Ectodermal cell (in vitro differentiated cells): ENCODE measurements around the gene EVX1.

Experiments used
- H3K27ac ChIP-seq: 2 replicates; pipeline ENCODE4 v1.7.0; 2013; ENCODE audit warnings: mild to moderate bottlenecking, low read depth, low read length; ENCODE audit not compliant: insufficient read depth, poor library complexity, severe bottlenecking
- H3K27me3 ChIP-seq: 2 replicates; pipeline ENCODE4 v1.7.0; 2013; ENCODE audit warnings: mild to moderate bottlenecking, low read length; ENCODE audit not compliant: insufficient read depth, control insufficient read depth, poor library complexity, severe bottlenecking
- H3K36me3 ChIP-seq: one replicate; pipeline ENCODE4 v1.7.0; 2013; ENCODE audit warnings: low read length; ENCODE audit not compliant: control insufficient read depth, insufficient read depth
- H3K4me1 ChIP-seq: one replicate; pipeline ENCODE4 v1.7.0; 2013; ENCODE audit warnings: low read length; ENCODE audit not compliant: control insufficient read depth, insufficient read depth
- H3K4me3 ChIP-seq: 2 replicates; pipeline ENCODE4 v1.7.0; 2013; ENCODE audit warnings: low read depth, low read length, control low read depth; ENCODE audit not compliant: insufficient read depth
- H3K9me3 ChIP-seq: 2 replicates; pipeline ENCODE4 v1.7.0; 2013; ENCODE audit warnings: mild to moderate bottlenecking, low read length, moderate library complexity; ENCODE audit not compliant: control insufficient read depth
- WGBS, 2 experiments: methylation state at CpG; one replicate each; pipeline ENCODE4 v1.1.7; 2013; ENCODE audit warnings: missing lambda C conversion rate in 2 of 2; 5-methylcytosine and 5-hydroxymethylcytosine counted together

EVX1 gene

GRCh38 chr7:27244488-27245123 lies 2.0 kb downstream of the EVX1 start:
- Histone ChIP-seq H3K4me1 (peaks cover 46% of the 10 kb centered on the region), H3K9me3 (no peaks in the 10 kb centered on the region), H3K27me3 (peaks cover 100% of the 10 kb centered on the region), H3K36me3 (no peaks in the 10 kb centered on the region), H3K27ac (no peak overlapping the region), H3K4me3 (no peak overlapping the region)
- 6 to 8% methylated on average over 18 of the region's 18 CpGs for WGBS, 2 experiments

- Histone ChIP-seq H3K4me1 (peaks cover 44% of the 10 kb centered on the region), H3K9me3 (no peaks in the 10 kb centered on the region), H3K36me3 (no peaks in the 10 kb centered on the region), H3K27ac (no peak overlapping the region), H3K4me3 (peak overlapping the region; percentile 12), H3K27me3 (peaks cover 100% of the 10 kb centered on the region)
- WGBS, 2 experiments = 2 to 3% methylated on average over 36 to 37 of the region's 37 CpGs
Measured at GRCh38 chr7:27245124-27245797, 2.7 kb downstream of the EVX1 start.

DNA sequence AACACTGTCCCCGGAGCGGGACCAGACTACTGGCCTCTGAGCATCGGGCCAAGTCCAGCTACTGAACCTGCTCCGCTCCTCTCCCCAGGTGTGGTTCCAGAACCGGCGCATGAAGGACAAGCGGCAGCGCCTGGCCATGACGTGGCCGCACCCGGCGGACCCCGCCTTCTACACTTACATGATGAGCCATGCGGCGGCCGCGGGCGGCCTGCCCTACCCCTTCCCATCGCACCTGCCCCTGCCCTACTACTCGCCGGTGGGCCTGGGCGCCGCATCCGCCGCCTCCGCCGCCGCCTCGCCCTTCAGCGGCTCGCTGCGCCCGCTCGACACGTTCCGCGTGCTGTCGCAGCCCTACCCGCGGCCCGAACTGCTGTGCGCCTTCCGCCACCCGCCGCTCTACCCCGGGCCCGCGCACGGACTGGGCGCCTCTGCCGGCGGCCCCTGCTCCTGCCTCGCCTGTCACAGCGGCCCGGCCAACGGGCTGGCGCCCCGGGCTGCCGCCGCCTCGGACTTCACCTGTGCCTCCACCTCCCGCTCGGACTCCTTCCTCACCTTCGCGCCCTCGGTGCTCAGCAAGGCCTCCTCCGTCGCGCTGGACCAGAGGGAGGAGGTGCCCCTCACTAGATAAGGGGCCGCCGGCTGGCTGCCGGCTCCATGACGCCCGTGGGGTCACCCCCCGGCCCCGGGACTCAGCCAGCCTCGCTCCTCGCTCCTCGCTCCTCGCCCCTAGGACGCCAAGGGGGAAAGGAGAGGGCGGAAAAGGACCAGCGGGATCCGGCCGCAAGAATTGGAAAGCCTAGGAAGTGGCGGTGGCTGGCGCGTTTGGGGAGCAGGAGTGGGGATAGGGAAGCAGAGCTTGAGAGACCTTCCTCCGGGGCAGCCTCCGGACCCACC lies 3.4 kb downstream of the EVX1 start:
- Histone ChIP-seq H3K4me3 (peak overlapping the region; percentile 12), H3K27me3 (peaks cover 100% of the 10 kb centered on the region), H3K27ac (no peak overlapping the region), H3K9me3 (no peaks in the 10 kb centered on the region), H3K36me3 (no peaks in the 10 kb centered on the region), H3K4me1 (peaks cover 40% of the 10 kb centered on the region)
- 2% methylated on average over 90 of the region's 90 CpGs for WGBS, 2 experiments

DNA sequence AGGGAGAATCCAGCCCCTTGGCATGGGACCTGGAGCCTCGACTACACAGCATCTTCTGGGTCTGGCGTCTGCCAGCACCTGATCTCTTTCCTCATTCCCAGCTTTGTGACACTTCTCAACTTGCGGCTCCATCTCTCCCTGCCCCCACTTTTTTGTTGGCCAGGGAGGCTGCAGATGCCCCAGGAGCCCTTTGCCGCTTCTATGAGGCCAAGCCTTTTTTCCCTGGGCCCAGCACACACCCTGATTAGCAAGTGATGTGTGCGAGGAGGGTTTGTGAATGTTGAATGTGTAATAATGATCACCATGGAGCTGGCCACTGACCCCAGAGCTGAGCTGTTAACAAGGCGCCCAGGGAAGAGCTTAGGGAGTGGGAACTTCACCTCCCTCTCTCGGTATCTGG lies 4.4 kb downstream of the EVX1 start:
- H3K4me1 ChIP-seq = peaks cover 39% of the 10 kb centered on the region
- 7 to 13% methylated on average over 7 of the region's 7 CpGs for WGBS, 2 experiments
- no peaks in the 10 kb centered on the region for H3K36me3 ChIP-seq
- H3K27ac ChIP-seq = no peak overlapping the region
- H3K9me3 ChIP-seq = no peaks in the 10 kb centered on the region
- peaks cover 100% of the 10 kb centered on the region for H3K27me3 ChIP-seq
- no peak overlapping the region for H3K4me3 ChIP-seq

GRCh38 chr7:27247452-27248426 lies 5.1 kb downstream of the EVX1 start:
- peaks cover 100% of the 10 kb centered on the region for H3K27me3 ChIP-seq
- 40 to 48% methylated on average over 4 of the region's 4 CpGs for WGBS, 2 experiments
- H3K4me3 ChIP-seq = no peak overlapping the region
- no peak overlapping the region for H3K27ac ChIP-seq
- H3K4me1 ChIP-seq = peaks cover 35% of the 10 kb centered on the region
- H3K36me3 ChIP-seq = no peaks in the 10 kb centered on the region
- H3K9me3 ChIP-seq = no peaks in the 10 kb centered on the region

DNA sequence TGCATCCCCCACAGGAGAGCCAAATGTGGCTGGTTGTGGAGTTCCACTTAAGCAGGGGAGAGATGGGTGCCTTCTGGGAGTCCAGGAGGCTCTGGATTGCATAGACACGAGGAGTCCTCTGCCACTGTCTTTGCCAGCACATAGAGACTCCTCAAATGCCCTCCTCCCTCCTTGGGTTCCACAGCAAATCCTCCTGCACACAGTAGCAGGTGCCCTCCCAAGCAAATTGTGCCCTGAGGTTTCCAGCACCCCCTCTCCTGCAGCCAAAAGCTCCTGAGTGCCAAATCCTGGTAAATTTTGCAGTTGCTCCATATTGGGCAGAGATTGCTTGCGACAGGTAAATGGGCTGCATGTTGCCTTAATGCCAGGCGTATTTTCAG lies 5.8 kb downstream of the EVX1 start:
- H3K27ac ChIP-seq = no peak overlapping the region
- H3K4me3 ChIP-seq = no peak overlapping the region
- no peaks in the 10 kb centered on the region for H3K9me3 ChIP-seq
- peaks cover 29% of the 10 kb centered on the region for H3K4me1 ChIP-seq
- H3K36me3 ChIP-seq = no peaks in the 10 kb centered on the region
- WGBS, 2 experiments = 50 to 53% methylated on average over 3 of the region's 3 CpGs
- peaks cover 100% of the 10 kb centered on the region for H3K27me3 ChIP-seq

DNA sequence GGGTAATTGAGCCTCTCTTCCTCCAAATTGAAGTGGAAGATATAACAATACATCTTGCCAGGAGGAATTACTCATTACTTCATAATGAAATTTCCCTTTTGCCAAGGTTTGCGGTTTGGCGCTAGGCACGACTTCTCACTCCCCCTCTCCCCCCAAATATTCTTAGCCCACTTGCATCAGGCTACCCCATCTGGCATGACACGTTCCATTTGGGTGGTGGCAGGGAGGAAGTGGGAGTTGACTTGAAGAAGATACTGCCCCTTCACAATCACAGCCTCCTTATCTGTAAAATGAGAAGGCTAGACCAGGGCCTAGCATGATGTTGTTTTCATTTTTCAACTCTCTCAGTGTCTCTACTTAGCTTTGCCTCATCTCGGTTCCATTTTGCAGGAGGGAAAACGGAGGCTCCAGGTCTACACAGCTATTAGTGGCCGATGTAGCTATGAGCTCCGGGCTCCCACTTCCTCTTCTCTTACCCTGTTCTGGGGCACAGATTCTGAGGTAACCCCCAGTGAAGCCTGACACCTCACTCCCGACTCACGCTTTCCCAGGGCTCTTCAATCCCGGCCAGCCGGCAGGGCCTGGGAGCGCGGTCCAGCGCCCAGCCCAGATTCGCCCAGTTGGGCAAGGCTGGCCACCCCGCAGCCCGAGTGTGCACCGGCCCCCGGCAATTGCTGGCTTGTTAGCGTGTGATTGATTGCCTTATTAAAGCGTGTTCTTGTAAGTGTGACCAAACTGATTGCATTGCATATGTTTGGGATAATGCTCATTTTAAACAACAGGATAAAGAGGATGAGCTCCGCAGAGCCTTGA lies 6.5 kb downstream of the EVX1 start:
- H3K27ac ChIP-seq = no peak overlapping the region
- no peaks in the 10 kb centered on the region for H3K9me3 ChIP-seq
- H3K36me3 ChIP-seq = no peaks in the 10 kb centered on the region
- 11 to 12% methylated on average over 22 to 23 of the region's 23 CpGs for WGBS, 2 experiments
- H3K27me3 ChIP-seq = peaks cover 100% of the 10 kb centered on the region
- peaks cover 25% of the 10 kb centered on the region for H3K4me1 ChIP-seq
- no peak overlapping the region for H3K4me3 ChIP-seq

- 9% methylated on average over 18 to 19 of the region's 19 CpGs for WGBS, 2 experiments
- Histone ChIP-seq H3K36me3 (no peaks in the 10 kb centered on the region), H3K9me3 (no peaks in the 10 kb centered on the region), H3K27ac (no peak overlapping the region), H3K4me3 (no peak overlapping the region), H3K27me3 (peaks cover 100% of the 10 kb centered on the region), H3K4me1 (peaks cover 25% of the 10 kb centered on the region)
Measured at GRCh38 chr7:27249724-27250556, 7.3 kb downstream of the EVX1 start.
